Stimulated activated CD8-positive, alpha-beta memory T cell treated with anti-CD3 and anti-CD28 coated beads, Interleukin-15, amount 100 ng/mL, for 24 hours (primary cell): ENCODE measurements around the gene FASN.

ENCODE experiments used
- DNase-seq: peaks from one replicate; pipeline ENCODE4 v3.0.0-alpha.2; 2020; ENCODE audit warnings: low read depth

FASN gene

DNA sequence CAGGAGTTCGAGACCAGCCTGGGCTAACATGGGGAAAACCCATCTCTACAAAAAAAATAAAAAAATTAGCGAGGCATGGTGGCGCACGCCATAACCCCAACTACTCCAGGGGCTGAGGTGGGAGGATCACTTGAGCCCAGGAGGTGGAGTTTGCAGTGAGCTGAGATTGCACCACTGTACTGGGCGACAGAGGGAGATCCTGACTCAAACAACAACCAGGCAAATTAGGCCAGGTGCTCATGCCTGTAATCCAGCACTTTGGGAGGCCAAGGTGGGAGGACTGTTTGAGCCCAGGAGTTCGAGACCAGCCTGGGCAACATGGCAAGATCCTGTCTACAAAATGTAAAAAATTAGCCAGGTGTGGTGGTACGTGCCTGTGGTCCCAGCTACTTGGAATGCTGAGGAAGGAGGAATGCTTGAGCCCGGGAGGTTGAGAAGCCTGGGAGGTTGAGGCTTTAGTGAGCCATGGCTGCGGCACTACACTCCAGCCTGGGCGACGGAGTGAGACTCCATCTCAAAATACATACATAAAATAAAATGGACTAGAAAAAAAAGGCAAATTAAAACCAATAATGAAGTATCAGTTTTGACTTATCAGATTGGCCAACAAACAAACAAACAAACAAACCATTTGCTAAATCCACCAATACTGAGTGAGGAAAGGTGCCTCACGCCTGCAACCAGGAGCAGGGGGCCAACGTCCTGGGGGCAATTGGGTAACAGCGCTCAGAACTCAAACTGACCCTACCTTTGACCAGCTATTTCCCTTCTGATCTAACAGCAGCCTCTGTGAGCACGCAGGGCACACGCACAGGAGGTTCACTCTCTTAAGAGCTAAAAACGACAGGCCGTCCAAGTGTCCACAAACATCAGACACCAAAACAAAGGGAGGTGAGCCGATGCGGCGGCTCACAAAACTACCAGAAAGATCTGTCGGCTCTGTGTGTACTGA is 19.4 kb upstream of the FASN start:
- no peak for DNase-seq

GRCh38 chr17:82116246-82116645 is 18.2 kb upstream of the FASN start:
- DNase-seq = no peak

GRCh38 chr17:82114872-82115271 is 16.8 kb upstream of the FASN start:
- DNase-seq = no peak

DNA sequence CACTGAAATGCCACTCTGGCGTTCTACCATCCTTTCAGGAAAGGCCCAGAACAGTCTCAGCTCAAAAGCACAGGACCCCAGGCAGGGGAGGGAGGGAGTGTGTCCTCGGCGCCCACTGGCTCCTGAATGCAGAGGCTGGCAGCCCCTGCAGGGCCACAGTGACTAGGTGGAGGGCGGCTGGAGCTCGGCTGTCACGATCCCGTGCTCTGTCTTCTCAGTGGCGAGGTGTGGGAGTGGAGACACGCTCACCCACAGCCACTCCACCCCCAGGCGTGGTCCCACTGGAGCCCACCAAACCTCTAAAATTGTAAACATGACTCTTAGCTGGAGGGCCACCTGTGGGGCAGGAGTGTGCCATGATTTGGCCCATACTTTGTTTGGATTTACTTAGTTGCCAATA is 16.4 kb upstream of the FASN start:
- DNase-seq = no peak

DNA sequence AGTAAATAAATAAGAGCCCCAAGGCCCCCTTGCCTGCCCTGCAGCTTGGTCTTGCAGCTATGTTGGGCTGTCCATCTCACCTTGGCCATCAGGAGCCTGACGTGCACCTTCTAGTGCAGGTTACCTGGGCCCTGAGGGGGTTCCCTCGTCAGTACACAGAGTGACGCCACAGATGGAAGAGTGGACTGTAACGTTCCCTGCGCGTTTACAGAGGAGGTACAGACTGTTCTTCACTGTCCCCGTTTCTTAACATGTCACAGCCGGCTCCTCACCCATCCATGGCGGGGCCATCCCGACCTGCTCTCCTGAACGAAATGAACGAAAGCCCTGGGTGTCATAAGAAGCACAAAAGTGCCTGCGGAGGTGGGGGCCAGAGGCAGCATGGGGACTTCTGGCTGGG is 15.9 kb upstream of the FASN start:
- DNase-seq = no peak

DNA sequence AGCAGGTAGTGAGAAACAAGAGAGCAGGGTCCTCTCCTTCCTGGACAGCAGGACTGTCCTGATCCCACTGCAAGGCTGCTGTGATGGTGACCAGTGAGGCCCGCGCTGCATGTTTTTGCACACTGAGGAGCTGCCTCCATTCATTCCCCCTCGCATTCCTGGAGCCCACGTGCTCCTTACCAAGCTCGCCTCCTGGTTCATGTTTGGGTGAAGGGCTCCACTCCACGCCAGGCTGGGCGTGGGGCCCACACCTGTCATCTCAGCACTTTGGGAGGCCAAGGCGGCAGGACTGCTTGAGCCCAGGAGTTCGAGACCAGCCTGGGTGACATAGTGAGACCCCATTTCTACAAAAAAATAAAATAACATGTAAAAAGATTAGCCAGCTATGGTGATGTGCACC is 15.4 kb upstream of the FASN start:
- DNase-seq = no peak

- DNase-seq = no peak
Measured at GRCh38 chr17:82112914-82113311, 14.9 kb upstream of the FASN start.

GRCh38 chr17:82112181-82112913 is 14.3 kb upstream of the FASN start:
- no peak for DNase-seq

GRCh38 chr17:82110298-82110697 is 12.3 kb upstream of the FASN start:
- no peak for DNase-seq

DNA sequence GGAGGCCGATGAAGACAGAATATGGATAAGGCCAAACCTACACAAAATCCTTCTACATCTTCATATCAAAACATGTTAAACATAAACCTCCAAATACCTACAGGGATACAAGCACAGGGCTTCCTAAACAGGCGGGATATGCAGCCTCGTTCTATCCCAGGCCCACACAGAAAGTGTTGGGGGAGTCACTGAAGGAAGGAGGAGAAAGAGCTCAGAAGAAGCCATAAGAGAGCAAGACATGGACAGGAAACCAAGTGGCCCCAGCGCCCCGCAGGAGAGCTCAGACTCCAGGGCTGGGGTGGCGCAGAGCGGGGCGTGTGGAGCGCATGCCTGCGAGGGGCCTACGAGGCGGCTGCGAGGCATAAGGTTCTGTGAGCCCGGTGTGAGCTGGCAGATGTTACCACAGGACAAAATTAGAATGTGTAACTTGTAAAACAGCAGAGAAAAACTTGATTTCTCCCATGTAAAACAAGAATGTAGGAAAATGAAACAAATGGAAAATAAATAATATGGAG is 11.0 kb upstream of the FASN start:
- no peak for DNase-seq

GRCh38 chr17:82108496-82108945 is 10.5 kb upstream of the FASN start:
- DNase-seq = no peak

DNA sequence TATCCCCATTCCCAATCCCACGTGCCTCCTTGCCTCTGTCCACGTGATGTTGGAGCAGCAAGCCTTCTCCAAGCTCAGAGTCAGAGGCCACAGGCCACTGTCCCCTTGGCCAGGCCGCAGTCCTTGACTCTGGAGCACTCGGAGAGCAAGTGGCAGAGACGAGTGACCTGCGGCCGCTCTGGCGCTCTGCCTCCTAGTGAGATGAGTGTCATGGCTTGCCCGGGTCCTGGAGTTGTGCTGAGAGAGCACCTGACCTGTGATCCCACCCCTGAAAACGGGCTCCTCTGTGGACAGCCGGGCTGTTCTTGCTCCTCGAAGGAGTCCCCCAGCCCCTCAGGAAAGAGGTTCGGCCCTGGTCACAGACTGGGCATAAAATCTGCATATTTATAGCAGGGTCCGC is 10.0 kb upstream of the FASN start:
- DNase-seq = no peak

- no peak for DNase-seq
Measured at GRCh38 chr17:82107341-82107860, 9.4 kb upstream of the FASN start.

DNA sequence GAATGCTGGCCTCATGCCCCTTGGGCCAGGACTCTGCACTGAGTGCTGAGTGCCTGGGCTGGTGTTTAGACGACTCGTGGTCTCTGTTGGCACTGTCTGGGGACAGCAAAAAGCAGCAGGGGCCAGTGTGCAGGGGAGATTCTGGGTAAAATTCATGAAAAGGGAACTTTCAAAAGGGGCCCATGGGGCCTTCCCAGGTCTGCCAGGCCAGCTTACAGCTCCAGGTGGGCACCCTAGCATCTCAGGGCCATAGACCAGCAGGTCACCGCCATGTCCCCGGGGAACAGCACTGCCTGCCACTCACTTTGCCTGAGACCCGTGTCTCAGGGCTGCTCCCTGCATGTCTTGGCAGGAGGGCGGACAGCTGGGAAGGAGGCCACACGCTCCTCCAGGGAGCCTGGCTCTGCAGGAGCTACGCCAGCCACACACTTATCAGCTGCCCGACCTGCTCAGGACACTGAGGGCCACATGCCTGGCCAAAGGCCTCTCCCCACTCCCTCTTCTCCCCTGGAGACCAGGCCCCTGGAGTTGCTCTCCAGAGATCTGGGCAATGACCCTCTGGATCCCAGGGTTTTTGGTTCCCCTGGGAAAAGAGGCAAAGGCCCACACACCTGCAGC is 8.8 kb upstream of the FASN start:
- DNase-seq = no peak

DNA sequence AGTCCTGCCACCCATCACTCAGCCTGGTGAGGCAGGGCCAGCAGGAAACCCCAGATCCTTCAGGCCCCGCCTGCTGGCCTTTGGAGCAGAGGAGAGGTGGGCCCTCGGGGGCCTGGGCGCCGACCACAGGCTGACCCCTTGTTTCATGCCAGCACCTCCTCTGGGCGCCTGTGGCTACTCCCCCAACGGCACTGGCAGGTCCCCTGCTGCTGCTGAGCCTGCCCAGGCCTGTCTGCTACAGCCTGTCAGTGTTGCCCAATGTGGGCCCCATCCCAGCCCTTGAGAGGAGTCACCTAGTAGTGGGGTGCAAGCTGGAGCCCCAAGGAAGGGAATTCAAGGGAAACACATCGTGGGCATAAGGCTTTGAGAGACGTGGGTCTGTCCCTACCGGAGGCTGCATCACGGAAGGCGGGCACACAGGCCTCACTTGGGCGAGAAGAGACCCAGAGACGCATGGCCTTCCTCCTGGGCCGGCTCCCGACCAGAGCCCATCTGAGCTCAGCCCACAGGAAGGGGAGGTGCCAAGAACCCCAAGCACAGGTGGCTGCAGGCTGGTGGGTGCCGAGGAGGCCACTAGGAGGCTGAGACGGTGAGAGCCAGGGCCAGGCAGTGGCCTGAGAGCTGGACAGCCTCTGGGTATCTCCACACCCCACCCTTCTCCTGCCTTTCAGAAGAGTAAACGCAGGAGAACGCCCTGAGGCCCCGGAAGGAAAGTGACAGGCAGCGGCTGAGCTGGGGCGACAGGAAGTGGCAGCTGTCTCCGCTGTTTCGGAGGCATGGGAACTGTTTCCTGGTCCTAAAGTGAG is 8.0 kb upstream of the FASN start:
- DNase-seq = peak; percentile 25

DNA sequence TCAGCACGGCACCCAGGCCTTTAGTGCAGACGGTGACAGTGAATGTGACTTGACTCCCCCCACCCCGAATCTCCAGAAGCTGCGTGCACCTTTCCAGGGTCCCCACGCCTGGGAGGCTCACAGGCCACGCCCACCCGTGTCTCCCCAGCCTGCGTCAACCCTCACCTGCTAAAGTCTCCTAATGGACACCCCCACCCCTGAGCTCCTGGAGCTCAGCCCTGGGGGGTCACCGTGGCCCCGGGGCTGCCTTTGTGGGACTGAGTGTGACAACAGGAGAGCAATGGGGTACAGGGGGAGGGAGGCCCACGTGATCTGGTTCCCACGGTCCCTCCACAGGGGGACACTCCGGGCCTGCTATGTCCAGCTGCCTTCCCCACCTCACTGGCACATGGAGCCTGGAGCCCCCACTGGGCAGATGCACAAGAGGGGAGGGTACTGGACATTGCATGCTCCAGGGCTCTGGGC is 7.4 kb upstream of the FASN start:
- no peak for DNase-seq

- no peak for DNase-seq
Measured at GRCh38 chr17:82104797-82105416, 6.9 kb upstream of the FASN start.

- DNase-seq = no peak
Measured at GRCh38 chr17:82103553-82104451, 5.8 kb upstream of the FASN start.

DNA sequence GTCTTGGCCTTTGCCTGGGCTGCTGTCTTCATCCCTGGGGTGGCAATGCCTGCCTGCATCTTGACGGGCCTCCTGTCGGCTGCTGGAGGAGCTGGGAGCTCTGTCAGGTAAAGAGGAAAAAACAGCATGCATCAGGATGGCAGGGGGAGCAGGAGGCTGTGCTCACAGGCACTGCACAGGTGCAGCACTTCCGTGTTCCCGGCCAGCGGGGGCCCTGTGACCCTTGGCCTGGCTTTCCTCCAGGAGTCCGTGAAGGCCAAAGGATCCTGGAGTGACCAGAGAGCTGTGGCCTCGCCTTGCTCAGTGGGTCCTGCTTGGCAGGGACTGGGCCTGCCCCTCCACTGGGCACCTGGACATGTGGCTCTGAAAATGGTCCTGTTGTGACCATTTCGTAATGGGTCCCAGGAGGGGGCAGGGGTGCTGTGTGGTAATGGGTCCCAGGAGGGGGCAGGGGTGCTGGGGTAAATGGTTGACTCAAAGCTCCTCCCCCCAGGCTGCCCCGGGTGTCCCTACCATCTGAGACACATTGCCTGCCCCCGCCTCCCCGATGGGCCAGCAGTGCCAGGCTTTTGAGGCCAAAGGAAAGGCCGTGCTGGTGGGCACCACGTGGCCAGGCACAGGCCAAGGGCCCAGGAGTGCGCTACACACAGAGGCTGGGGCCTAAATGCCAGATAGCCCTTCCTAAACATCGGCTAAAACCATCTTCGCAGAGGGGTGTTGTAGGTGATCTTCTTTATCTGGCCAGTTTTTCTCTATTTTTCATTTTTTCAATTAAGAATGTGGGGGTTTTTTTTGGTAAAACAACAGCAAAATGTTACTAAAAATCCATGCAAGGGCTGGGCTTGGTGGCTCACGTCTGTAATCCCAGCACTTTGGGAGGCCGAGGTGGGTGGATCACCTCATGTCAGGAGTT is 4.0 kb upstream of the FASN start:
- no peak for DNase-seq
